HCT116 (cell line): ENCODE measurements around the gene P4HA1. TPM values are rescaled to one million over a fixed set of nuclear protein-coding genes. Genes with fewer than 3 reads are reported as not detected.
"Not testable (repeated sequence)": the region's sequence is repeated elsewhere in the genome, so short reads cannot be mapped to it uniquely, and the experiment has no call there.

Experiments used
- ATAC-seq: fragments of 200-7000 bp; cut with Tn5 transposase; 2 replicates; pipeline ENCODE4 v1.9.1; 2020; ENCODE audit warnings: mild to moderate bottlenecking, moderate library complexity
- BruUV-seq: library from RNA; stranded (reverse); fragments of 400-500 nt; replicated peaks from 2 replicates; lab custom pipeline; 2021; lab: Mats Ljungman, UMichigan
- CTCF ChIA-PET: fragments of 300-600 bp; sonication (Branson Sonifier 250); formaldehyde crosslinking; loops from one replicate; lab custom pipeline; 2021; ENCODE audit warnings: antibody characterized with exemption; lab: Charles Lee
- POLR2A ChIA-PET: fragments of 300-600, 350-600 bp; sonication (Branson Sonifier 250); formaldehyde crosslinking; loops from one replicate; lab custom pipeline; 2021; ENCODE audit warnings: antibody characterized with exemption; lab: Charles Lee
- RAD21 ChIA-PET, 2 experiments: fragments of 300-600 bp; sonication (Branson Sonifier 250); formaldehyde crosslinking; loops; one replicate each; lab custom pipeline; 2023; ENCODE audit warnings: low total read pairs in 2 of 2; ENCODE audit not compliant: uncharacterized antibody in 2 of 2, unreplicated experiment in 2 of 2, low non-redundant PET in 1 of 2; lab: Charles Lee
- DNase-seq: peaks from one replicate; pipeline ENCODE4 v3.0.0-alpha.2; 2010; ENCODE audit warnings: low read depth, low spot score
- H2AFZ ChIP-seq: fragments of 200-600 bp; shearing (Covaris generic), sonication (generic); 2 replicates; pipeline ENCODE4 v1.6.1; 2017; ENCODE audit warnings: low read depth, mixed run types, mixed read lengths, antibody characterized with exemption, low read length; ENCODE audit not compliant: poor library complexity, severe bottlenecking
- H3K27ac ChIP-seq: 2 replicates; pipeline ENCODE4 v1.5.1; 2012; ENCODE audit warnings: low read depth, low read length
- H3K27me3 ChIP-seq: fragments of 200-600 bp; sonication (generic); 2 replicates; pipeline ENCODE4 v1.6.1; 2016; ENCODE audit warnings: mixed run types, low read length, mixed read lengths; ENCODE audit not compliant: insufficient read depth
- H3K36me3 ChIP-seq, 2 experiments: fragments of 200-500 bp in 1 of 2; fragments of 200-600 bp in 1 of 2; sonication (Bioruptor generic) in 1 of 2; sonication (generic) in 1 of 2; 2 replicates each; pipeline versions ENCODE4 v1.5.1 to v1.6.1; 2014 to 2016; ENCODE audit warnings: low read length in 2 of 2, inconsistent platforms in 1 of 2, mixed read lengths in 1 of 2, mixed run types in 1 of 2; ENCODE audit not compliant: insufficient read depth in 2 of 2, control insufficient read depth in 1 of 2
- H3K4me1 ChIP-seq, 2 experiments: fragments of 200-600 bp in 1 of 2; sonication (generic) in 1 of 2; 2 replicates each; pipeline versions ENCODE4 v1.5.1 to v1.6.1; 2012 to 2017; ENCODE audit warnings: low read length in 2 of 2, inconsistent platforms in 1 of 2, mild to moderate bottlenecking in 1 of 2, mixed read lengths in 1 of 2, mixed run types in 1 of 2, moderate library complexity in 1 of 2; ENCODE audit not compliant: insufficient read depth in 2 of 2, control insufficient read depth in 1 of 2
- H3K4me2 ChIP-seq: fragments of 200-600 bp; sonication (generic); 2 replicates; pipeline ENCODE4 v1.6.1; 2017; ENCODE audit warnings: mixed run types, low read length, mixed read lengths
- H3K4me3 ChIP-seq, 2 experiments: fragments of 200-600 bp in 1 of 2; sonication (generic) in 1 of 2; replicated peaks in 1 of 2; 2 replicates each; pipeline ENCODE4 v1.5.1; 2011 to 2016; ENCODE audit warnings: low read length in 2 of 2, control low read depth in 1 of 2, low read depth in 1 of 2, mild to moderate bottlenecking in 1 of 2, mixed read lengths in 1 of 2, mixed run types in 1 of 2
- H3K79me2 ChIP-seq: fragments of 200-600 bp; sonication (generic); 2 replicates; pipeline ENCODE4 v1.6.1; 2017; ENCODE audit warnings: mild to moderate bottlenecking, mixed run types, low read length, moderate library complexity, mixed read lengths; ENCODE audit not compliant: insufficient read depth
- H3K9ac ChIP-seq: fragments of 200-600 bp; sonication (generic); 2 replicates; pipeline ENCODE4 v1.6.1; 2016; ENCODE audit warnings: low read length, mixed read lengths
- H3K9me2 ChIP-seq: fragments of 200-600 bp; sonication (generic), shearing (Covaris generic); 2 replicates; pipeline ENCODE4 v1.6.1; 2017; ENCODE audit warnings: mixed run types, mild to moderate bottlenecking, moderate library complexity; ENCODE audit not compliant: insufficient read depth
- H3K9me3 ChIP-seq, 2 experiments: fragments of 200-500 bp in 1 of 2; fragments of 200-600 bp in 1 of 2; sonication (Bioruptor generic) in 1 of 2; sonication (generic) in 1 of 2; 2 replicates each; pipeline ENCODE4 v1.6.1; 2014 to 2017; ENCODE audit warnings: low read length in 2 of 2, mixed read lengths in 2 of 2, inconsistent platforms in 1 of 2, low read depth in 1 of 2, mild to moderate bottlenecking in 1 of 2, mixed run types in 1 of 2, moderate library complexity in 1 of 2; ENCODE audit not compliant: control insufficient read depth in 1 of 2, insufficient read depth in 1 of 2
- H4K20me1 ChIP-seq: fragments of 200-600 bp; sonication (generic), shearing (Covaris generic); 2 replicates; pipeline ENCODE4 v1.6.1; 2017; ENCODE audit warnings: mixed run types, mild to moderate bottlenecking, moderate library complexity; ENCODE audit not compliant: insufficient read depth
- intact Hi-C: fragments of 100-400 bp; cut with micrococcal nuclease; formaldehyde crosslinking; loops from 2 replicates; pipeline ENCODE4 v1.10.0; 2022
- total RNA-seq: library from RNA; stranded (reverse); gene quantifications from one replicate; pipeline ENCODE4 v1.2.1, GENCODE V29; 2021; ENCODE audit not compliant: unreplicated experiment

P4HA1 gene
- total RNA-seq, 1 experiment from 2014 or later, result 49.7 TPM

DNA sequence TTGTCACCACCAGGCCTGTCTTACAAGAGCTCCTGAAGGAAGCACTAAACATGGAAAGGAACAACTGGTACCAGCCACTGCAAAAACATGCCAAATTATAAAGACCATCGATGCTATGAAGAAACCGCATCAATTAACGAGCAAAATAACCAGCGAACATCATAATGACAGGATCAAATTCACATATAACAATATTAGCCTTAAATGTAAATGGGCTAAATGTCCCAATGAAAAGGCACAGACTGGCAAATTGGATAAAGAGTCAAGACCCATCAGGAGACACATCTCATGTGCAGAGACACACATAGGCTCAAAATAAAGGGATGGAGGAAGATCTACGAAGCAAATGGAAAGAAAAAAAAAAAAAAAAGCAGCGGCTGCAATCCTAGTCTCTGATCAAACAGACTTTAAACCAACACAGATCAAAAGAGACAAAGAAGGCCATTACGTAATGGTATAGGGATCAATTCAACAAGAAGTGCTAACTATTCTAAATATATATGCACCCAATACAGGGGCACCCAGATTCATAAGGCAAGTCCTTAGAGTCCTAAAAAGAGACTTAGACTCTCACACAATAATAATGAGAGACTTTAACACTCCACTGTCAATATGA, 73.1 kb downstream of the P4HA1 start:
- BruUV-seq, H3K79me2 ChIP-seq, H3K9ac ChIP-seq, H2AFZ ChIP-seq, DNase-seq, CTCF ChIA-PET, H3K4me1 ChIP-seq, ATAC-seq, H3K9me2 ChIP-seq, H3K9me3 ChIP-seq, H3K27me3 ChIP-seq, H4K20me1 ChIP-seq, H3K27ac ChIP-seq, intact Hi-C loops, H3K4me2 ChIP-seq, POLR2A ChIA-PET, RAD21 ChIA-PET, H3K4me3 ChIP-seq: not testable (repeated sequence)
- H3K36me3 ChIP-seq, result peaks cover 6 to 10% of the 10 kb centered on the region in 2 experiments; a peak in 2 of 4 replicates

DNA sequence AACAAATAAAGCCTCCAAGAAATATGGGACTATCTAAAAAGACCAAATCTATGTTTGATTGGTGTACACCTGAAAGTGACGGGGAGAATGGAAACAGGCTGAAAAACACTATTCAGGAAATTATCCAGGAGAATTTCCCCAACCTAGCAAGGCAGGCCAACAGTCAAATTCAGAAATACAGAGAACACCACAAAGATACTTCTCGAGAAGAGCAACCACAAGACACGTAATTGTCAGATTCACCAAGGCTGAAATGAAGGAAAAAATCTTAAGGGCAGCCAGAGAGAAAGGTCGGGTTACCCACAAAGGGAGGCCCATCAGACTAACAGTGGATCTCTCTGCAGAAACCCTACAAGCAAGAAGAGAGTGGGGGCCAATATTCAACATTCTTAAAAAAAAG, 73.7 kb downstream of the P4HA1 start:
- RAD21 ChIA-PET, DNase-seq, H3K79me2 ChIP-seq, H4K20me1 ChIP-seq, BruUV-seq, H2AFZ ChIP-seq, H3K27ac ChIP-seq, POLR2A ChIA-PET, H3K27me3 ChIP-seq, H3K4me2 ChIP-seq, CTCF ChIA-PET, intact Hi-C loops, H3K9me2 ChIP-seq, H3K4me1 ChIP-seq, H3K9ac ChIP-seq, ATAC-seq, H3K9me3 ChIP-seq, H3K4me3 ChIP-seq: not testable (repeated sequence)
- H3K36me3 ChIP-seq, result peaks cover 6 to 10% of the 10 kb centered on the region in 2 experiments; a peak in 2 of 4 replicates

DNA sequence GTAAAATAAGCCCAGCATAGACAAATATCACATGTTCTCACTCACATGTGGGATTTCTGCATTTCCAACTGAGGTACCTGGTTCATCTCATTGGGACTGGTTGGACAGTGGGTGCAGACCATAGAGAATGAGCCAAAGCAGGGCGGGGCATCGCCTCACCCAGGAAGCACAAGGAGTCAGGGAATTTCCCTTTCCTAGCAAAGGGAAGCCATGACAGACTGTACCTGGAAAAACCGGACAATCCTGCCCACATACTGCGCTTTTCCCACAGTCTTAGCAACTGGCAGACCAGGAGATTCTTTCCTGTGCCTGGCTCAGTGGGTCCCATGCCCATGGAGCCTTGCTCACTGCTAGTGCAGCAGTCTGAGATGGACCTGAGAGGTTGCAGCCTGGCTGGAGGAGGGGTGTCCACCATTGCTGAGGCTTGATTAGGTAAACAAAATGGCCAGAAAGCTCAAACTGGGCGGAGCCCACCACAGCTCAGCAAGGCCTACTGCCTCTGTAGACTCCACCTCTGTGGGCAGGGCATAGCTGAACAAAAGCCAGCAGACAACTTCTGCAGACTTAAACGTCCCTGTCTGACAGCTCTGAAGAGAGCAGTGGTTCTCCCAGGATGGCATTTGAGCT, 75.0 kb downstream of the P4HA1 start:
- DNase-seq, H3K27ac ChIP-seq, H4K20me1 ChIP-seq, POLR2A ChIA-PET, H3K4me3 ChIP-seq, H3K79me2 ChIP-seq, CTCF ChIA-PET, H3K27me3 ChIP-seq, ATAC-seq, BruUV-seq, RAD21 ChIA-PET, H3K9me3 ChIP-seq, H3K4me2 ChIP-seq, H2AFZ ChIP-seq, H3K9ac ChIP-seq, intact Hi-C loops, H3K4me1 ChIP-seq, H3K9me2 ChIP-seq: not testable (repeated sequence)
- H3K36me3 ChIP-seq, result peaks cover 2 to 10% of the 10 kb centered on the region in 2 experiments; a peak in 2 of 4 replicates
